Type B pancreatic cell (in vitro differentiated cells): ENCODE results near the gene MTMR12. TPM values are rescaled to one million over a fixed set of nuclear protein-coding genes. Genes with fewer than 3 reads are reported as not detected.

Source experiments
- DNase-seq: peaks from one replicate; pipeline ENCODE4 v3.0.0; 2021; ENCODE audit warnings: mixed read lengths; ENCODE audit not compliant: unreplicated experiment; ENCODE audit errors: extremely low spot score
- H3K27ac Mint-ChIP-seq: 2 replicates; pipeline ENCODE4 v1.8.0; 2021; ENCODE audit warnings: mild to moderate bottlenecking, mixed read lengths
- H3K27me3 Mint-ChIP-seq: 2 replicates; pipeline ENCODE4 v1.8.0; 2021; ENCODE audit warnings: mixed read lengths
- H3K36me3 Mint-ChIP-seq: 2 replicates; pipeline ENCODE4 v1.8.0; 2021; ENCODE audit warnings: mixed read lengths
- H3K4me1 Mint-ChIP-seq: one replicate; pipeline ENCODE4 v1.8.0; 2021; ENCODE audit warnings: mixed read lengths; ENCODE audit not compliant: unreplicated experiment
- H3K4me3 Mint-ChIP-seq: 2 replicates; pipeline ENCODE4 v1.8.0; 2021; ENCODE audit warnings: mild to moderate bottlenecking, mixed read lengths
- H3K9me3 Mint-ChIP-seq: 2 replicates; pipeline ENCODE4 v1.8.0; 2021; ENCODE audit warnings: mixed read lengths
- total RNA-seq: library from RNA; stranded (reverse); gene quantifications from 2 replicates; pipeline ENCODE4 v1.2.1, GENCODE V29; 2021; ENCODE audit warnings: low replicate concordance
- TF ChIP-seq, protein P1 (sequence below): fragments of 200-600 bp; sonication (generic); conservative IDR thresholded peaks from 2 replicates; pipeline ENCODE4 v1.5.0; 2021; ENCODE audit warnings: antibody characterized with exemption, mild to moderate bottlenecking

Gene MTMR12
- total RNA-seq, 1 donor from 2014 or later: 23.5 TPM

DNA sequence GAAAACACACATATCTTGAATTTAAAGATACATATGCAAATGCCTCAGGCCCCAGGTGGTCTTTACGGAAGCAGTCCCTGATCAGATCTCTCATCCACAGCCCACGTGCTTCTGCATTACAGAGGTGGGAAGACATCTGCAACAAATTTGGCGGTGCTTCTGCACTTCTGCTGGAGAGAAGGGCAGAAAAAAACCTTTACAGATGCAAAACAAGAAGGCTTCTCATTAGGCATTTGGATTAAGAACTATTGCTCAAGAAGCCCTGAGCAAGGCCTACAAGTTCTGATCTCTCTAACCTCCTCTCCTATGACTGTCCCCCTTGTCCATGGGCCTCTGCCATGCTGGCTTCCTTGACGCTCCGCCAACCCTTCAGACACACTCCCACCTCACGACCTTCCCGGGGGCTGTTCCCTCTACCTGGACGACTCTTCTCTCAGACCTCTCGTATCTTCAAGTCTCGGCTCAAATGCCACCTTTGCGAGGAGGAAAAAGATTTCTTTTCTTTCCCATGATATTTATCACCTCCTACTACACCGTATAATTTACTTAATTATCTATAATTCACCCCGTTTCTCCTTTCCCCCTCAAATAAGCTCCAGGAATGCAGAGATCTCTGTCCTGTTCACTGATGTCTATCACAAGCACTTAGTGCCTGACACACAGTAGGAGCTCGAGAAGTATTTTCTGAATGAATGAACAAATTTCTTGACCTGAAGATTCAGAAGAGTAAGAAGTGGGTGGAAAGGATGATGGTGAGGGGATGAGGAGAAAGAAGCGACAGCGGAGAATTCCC, 1.1 kb downstream of the MTMR12 start:
- H3K4me1 Mint-ChIP-seq: peaks cover 32% of the 10 kb centered on the region
- DNase-seq: no peak
- TF ChIP-seq, protein P1, sequence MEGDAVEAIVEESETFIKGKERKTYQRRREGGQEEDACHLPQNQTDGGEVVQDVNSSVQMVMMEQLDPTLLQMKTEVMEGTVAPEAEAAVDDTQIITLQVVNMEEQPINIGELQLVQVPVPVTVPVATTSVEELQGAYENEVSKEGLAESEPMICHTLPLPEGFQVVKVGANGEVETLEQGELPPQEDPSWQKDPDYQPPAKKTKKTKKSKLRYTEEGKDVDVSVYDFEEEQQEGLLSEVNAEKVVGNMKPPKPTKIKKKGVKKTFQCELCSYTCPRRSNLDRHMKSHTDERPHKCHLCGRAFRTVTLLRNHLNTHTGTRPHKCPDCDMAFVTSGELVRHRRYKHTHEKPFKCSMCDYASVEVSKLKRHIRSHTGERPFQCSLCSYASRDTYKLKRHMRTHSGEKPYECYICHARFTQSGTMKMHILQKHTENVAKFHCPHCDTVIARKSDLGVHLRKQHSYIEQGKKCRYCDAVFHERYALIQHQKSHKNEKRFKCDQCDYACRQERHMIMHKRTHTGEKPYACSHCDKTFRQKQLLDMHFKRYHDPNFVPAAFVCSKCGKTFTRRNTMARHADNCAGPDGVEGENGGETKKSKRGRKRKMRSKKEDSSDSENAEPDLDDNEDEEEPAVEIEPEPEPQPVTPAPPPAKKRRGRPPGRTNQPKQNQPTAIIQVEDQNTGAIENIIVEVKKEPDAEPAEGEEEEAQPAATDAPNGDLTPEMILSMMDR: no peak
- peak overlapping the region; percentile 89 for H3K4me3 Mint-ChIP-seq
- no peaks in the 10 kb centered on the region for H3K9me3 Mint-ChIP-seq
- peak overlapping the region; percentile 79 for H3K27ac Mint-ChIP-seq
- H3K27me3 Mint-ChIP-seq: no peaks in the 10 kb centered on the region
- H3K36me3 Mint-ChIP-seq: peaks cover 13% of the 10 kb centered on the region

DNA sequence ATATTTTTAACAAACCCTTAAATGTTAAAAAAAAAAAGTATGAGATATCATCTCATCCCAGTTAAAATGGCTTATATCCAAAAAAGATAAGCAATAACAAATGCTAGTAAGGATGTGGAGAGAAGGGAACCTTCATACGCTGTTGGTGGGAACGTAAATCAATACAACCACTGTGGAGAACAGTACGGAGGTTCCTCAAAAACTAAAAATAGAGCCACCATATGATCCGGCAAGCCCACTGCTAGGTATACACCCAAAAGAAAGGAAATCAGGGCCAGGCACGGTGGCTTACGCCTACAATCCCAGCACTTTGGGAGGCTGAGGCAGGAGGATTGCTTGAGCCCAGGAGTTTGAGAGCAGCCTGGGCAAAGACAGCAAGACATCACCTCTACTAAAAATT, 3.0 kb downstream of the MTMR12 start:
- Mint-ChIP-seq H3K4me3 (peak overlapping the region; percentile 49), H3K9me3 (no peaks in the 10 kb centered on the region), H3K27ac (no peak overlapping the region), H3K36me3 (peaks cover 14% of the 10 kb centered on the region), H3K4me1 (peaks cover 33% of the 10 kb centered on the region), H3K27me3 (no peaks in the 10 kb centered on the region)
- TF ChIP-seq, protein P1: no peak
- no peak for DNase-seq

DNA sequence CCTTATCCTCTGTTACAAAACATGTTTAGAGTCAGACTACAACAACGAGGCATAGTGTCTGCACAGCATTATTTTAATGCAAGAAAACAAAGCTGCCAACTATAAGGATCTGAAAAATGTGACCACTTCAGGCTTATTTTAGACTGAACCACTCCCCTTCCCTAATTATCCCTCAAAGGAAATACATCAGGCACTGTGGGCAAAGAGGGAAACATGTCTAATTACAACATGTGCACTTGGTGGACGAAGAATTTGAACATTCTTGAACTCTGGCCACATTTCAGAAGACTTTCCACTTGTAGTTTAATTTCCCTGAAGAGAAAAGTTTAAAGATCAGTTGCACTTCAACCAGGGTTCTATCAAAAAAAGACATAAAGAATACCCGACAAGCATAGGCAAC, 3.8 kb downstream of the MTMR12 start:
- H3K9me3 Mint-ChIP-seq: no peaks in the 10 kb centered on the region
- peaks cover 16% of the 10 kb centered on the region for H3K36me3 Mint-ChIP-seq
- H3K27ac Mint-ChIP-seq: no peak overlapping the region
- H3K27me3 Mint-ChIP-seq: no peaks in the 10 kb centered on the region
- H3K4me3 Mint-ChIP-seq: peak overlapping the region; percentile 49
- DNase-seq: no peak
- TF ChIP-seq, protein P1: no peak
- peaks cover 36% of the 10 kb centered on the region for H3K4me1 Mint-ChIP-seq

DNA sequence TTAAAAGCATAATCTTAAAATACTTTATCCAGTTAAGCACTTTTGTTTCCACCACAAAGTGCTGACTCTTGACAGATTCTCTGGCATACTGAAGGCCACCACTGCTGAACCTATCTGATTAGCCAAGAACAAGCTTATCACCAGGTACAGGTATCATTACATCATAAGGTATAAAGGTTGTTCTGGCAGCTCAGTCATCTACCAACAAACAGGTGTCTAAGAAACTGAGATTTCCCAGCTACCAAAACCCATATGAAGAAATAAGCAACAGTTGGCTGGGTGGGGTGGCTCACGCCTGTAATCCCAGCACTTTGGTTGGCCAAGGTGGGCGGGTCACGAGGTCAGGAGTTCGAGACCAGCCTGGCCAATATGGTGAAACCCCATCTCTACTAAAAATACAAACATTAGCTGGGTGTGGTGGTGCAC, 5.0 kb downstream of the MTMR12 start:
- TF ChIP-seq, protein P1: no peak
- H3K36me3 Mint-ChIP-seq: peaks cover 16% of the 10 kb centered on the region
- no peaks in the 10 kb centered on the region for H3K9me3 Mint-ChIP-seq
- H3K4me1 Mint-ChIP-seq: peaks cover 46% of the 10 kb centered on the region
- no peak overlapping the region for H3K27ac Mint-ChIP-seq
- no peaks in the 10 kb centered on the region for H3K27me3 Mint-ChIP-seq
- no peak overlapping the region for H3K4me3 Mint-ChIP-seq
- DNase-seq: no peak

DNA sequence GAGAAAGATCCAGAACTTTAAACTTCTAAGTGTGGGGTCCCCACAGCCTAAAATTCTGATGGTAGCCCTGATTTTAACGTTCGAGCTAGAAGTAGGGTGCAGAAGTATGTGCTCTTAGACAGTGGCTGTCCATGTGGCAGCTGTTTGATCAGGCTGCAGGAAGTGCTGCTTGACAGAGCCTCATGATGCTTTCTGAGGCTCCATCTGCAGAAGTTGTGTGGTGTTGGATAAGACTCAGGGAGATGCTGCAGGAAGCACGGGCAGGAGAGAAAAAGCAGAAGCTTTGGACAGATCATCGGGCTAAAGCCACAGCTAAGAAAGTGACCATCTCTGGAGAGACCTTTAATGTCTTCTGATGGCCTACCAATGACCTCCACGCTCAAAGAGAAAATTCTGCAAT, 8.1 kb downstream of the MTMR12 start:
- Mint-ChIP-seq H3K36me3 (peaks cover 12% of the 10 kb centered on the region), H3K4me1 (peaks cover 42% of the 10 kb centered on the region), H3K9me3 (no peaks in the 10 kb centered on the region), H3K27me3 (no peaks in the 10 kb centered on the region), H3K27ac (no peak overlapping the region), H3K4me3 (no peak overlapping the region)
- no peak for DNase-seq
- TF ChIP-seq, protein P1: no peak
